RWPE1 (cell line): ENCODE results near the gene SPATA45.
"Not testable (repeated sequence)": the region's sequence is repeated elsewhere in the genome, so short reads cannot be mapped to it uniquely, and the experiment has no call there.

Experiments used
- CTCF ChIA-PET: fragments of 350-600 bp; sonication (Branson Sonifier 250); formaldehyde crosslinking; extraction: SDS; loops from one replicate; lab custom pipeline; 2021; lab: Yijun Ruan, JAX
- POLR2A ChIA-PET: fragments of 400-600 bp; formaldehyde crosslinking; extraction: SDS; loops from one replicate; lab custom pipeline; 2020; ENCODE audit warnings: antibody characterized with exemption; ENCODE audit not compliant: low non-redundant PET; lab: Yijun Ruan, JAX
- DNase-seq: peaks from one replicate; pipeline ENCODE4 v3.0.0; 2012; ENCODE audit warnings: low spot score
- H3K27ac ChIP-seq: fragments of 450-650 bp; 2 replicates; pipeline ENCODE4 v1.5.1; 2017
- CTCF ChIP-seq: fragments of 450-650 bp; conservative IDR thresholded peaks from 2 replicates; pipeline ENCODE4 v1.5.1; 2017; ENCODE audit warnings: low read depth, mild to moderate bottlenecking

SPATA45 gene

GRCh38 chr1:212871976-212872375 is 24.5 kb upstream of the SPATA45 start:
- ChIA-PET POLR2A (no interaction called here), CTCF (interaction anchor here (0.8 kb wide), 1 partner anchor 976 kb away, joined by 3 read pairs; no protein-coding TSS in a partner anchor)
- no peak for DNase-seq
- TF ChIP-seq CTCF, result no peak
- peak overlapping the region; percentile 51; the same call in 1 of the 2 replicates for H3K27ac ChIP-seq

GRCh38 chr1:212867192-212867591 is 19.7 kb upstream of the SPATA45 start:
- DNase-seq, result no peak
- POLR2A ChIA-PET, result no interaction called here
- CTCF ChIA-PET, result interaction anchor here (0.6 kb wide), 1 partner anchor 39 kb away, joined by 4 read pairs; no protein-coding TSS in a partner anchor
- no peak for TF ChIP-seq CTCF
- no peak overlapping the region for H3K27ac ChIP-seq

GRCh38 chr1:212864201-212864600 is 16.8 kb upstream of the SPATA45 start:
- POLR2A ChIA-PET, result interaction anchor here (0.7 kb wide), 1 partner anchor 12 kb away, joined by 8 read pairs; no protein-coding TSS in a partner anchor
- TF ChIP-seq CTCF, result no peak
- CTCF ChIA-PET, result no interaction called here
- no peak for DNase-seq
- H3K27ac ChIP-seq, result no peak overlapping the region

GRCh38 chr1:212863345-212863744 is 15.9 kb upstream of the SPATA45 start:
- CTCF ChIA-PET, H3K27ac ChIP-seq, DNase-seq: not testable (repeated sequence)
- POLR2A ChIA-PET, result interaction anchor here (0.7 kb wide), 2 partner anchors 12 to 193 kb away, joined by 4 to 8 read pairs; no protein-coding TSS in a partner anchor

- ChIA-PET CTCF (no interaction called here), POLR2A (no interaction called here)
- DNase-seq, result no peak
- TF ChIP-seq CTCF, result no peak
- H3K27ac ChIP-seq, result no peak overlapping the region
These were observed 14.8 kb upstream of the SPATA45 start for GRCh38 chr1:212862111-212862690.

GRCh38 chr1:212860713-212861581 is 13.5 kb upstream of the SPATA45 start:
- POLR2A ChIA-PET, result no interaction called here
- DNase-seq, result no peak
- TF ChIP-seq CTCF, result no peak
- H3K27ac ChIP-seq, result no peak overlapping the region
- CTCF ChIA-PET, result interaction anchor here (0.6 to 1.0 kb wide), 2 partner anchors 8 to 44 kb away, joined by 4 to 7 read pairs; no protein-coding TSS in a partner anchor
